Measurements from ENCODE around the gene LNPEP. TPM values are rescaled to one million over a fixed set of nuclear protein-coding genes. Genes with fewer than 3 reads are reported as not detected.

The LNPEP gene
- total and polyA plus RNA-seq, 2 of the 4 experiments (the other 2 are of a cell fraction) = 3.6 to 27.4 TPM

DNA sequence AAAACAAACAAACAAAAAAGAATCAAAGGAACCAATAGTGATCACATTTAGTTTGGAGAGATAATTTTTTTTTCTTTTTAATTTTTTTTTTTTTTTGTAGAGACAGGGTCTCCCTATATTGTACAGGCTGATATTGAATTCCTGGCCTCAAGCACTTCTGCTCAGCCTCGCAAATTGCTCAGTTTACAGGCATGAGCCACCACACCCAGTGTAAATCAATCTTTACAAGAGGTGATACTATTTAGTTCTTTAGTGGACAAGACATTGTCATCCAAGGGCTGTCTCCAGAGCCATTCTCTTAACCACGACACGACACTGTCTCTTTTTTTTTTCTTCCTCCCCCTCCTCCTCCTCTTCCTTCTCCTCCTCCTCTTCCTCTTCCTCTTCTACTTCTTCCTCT lies 30.0 kb upstream of the LNPEP start:
- H4K8ac ChIP-seq (ENCODE audit: low read depth in 2 of 2, low read length in 2 of 2) = no peak overlapping the region

More for the DNA sequence above, 30.0 kb upstream of the LNPEP start:
- Histone ChIP-seq H4K5ac (ENCODE audit: low read depth, low read length) (no peak overlapping the region), H3K4me3 (ENCODE audit: insufficient read depth, low read depth, low read length) (no peak overlapping the region), H2AK9ac (replicated peaks; ENCODE audit: low read depth, low read length, poor library complexity) (no peak overlapping the region), H3K9me3 (ENCODE audit: control insufficient read depth, insufficient read depth, low read length) (no peaks in the 10 kb centered on the region), H3K27me3 (ENCODE audit: control insufficient read depth, insufficient read depth, low read length) (no peaks in the 10 kb centered on the region), H3K27ac (ENCODE audit: insufficient read depth, low read length) (no peak overlapping the region), H2BK15ac (ENCODE audit: low read depth, low read length) (no peak overlapping the region), H3K9ac (ENCODE audit: low read depth, low read length) (no peak overlapping the region), H2BK20ac (ENCODE audit: low read depth, low read length) (no peak overlapping the region), H3K36me3 (ENCODE audit: control insufficient read depth, insufficient read depth, low read length) (no peaks in the 10 kb centered on the region), H2BK5ac (ENCODE audit: low read depth, low read length, poor library complexity, severe bottlenecking) (no peak overlapping the region), H3K9me1 (ENCODE audit: insufficient read depth, low read length) (no peaks in the 10 kb centered on the region), H2AFZ (replicated peaks; ENCODE audit: low read length, poor library complexity) (no peak overlapping the region), H2AK5ac (ENCODE audit: low read depth, low read length) (no peak overlapping the region), H3K4ac (ENCODE audit: low read depth, low read length) (no peak overlapping the region), H3K18ac (ENCODE audit: low read depth, low read length) (no peak overlapping the region), H3K56ac (ENCODE audit: extremely low read depth, insufficient read depth, low read length) (no peak overlapping the region), H3K23ac (ENCODE audit: low read depth, low read length) (no peak overlapping the region), H4K91ac (ENCODE audit: insufficient read depth, low read depth, low read length) (no peak overlapping the region), H3K14ac (replicated peaks; ENCODE audit: low read depth, low read length) (no peak overlapping the region), H3K79me1 (ENCODE audit: low read depth in 1 of 2, low read length in 2 of 2) (no peaks in the 10 kb centered on the region), H4K20me1 (ENCODE audit: insufficient read depth, low read length) (no peaks in the 10 kb centered on the region), H3K4me2 (ENCODE audit: low read depth, low read length) (no peak overlapping the region), H2BK120ac (ENCODE audit: low read depth, low read length) (no peak overlapping the region), H3K4me1 (ENCODE audit: control insufficient read depth, insufficient read depth, low read length) (no peaks in the 10 kb centered on the region)
- POLR2A ChIA-PET (ENCODE audit: unreplicated experiment) = no interaction called here
- TF ChIP-seq BHLHE40 (IDR thresholded peaks at IDR 0.05; ENCODE audit: low read depth, low read length) (no peak), RAD21 (IDR thresholded peaks at IDR 0.05; ENCODE audit: low read length) (no peak), MXI1 (IDR thresholded peaks at IDR 0.05; ENCODE audit: borderline replicate concordance, low read depth, low read length) (no peak), POLR2A (IDR thresholded peaks at IDR 0.05; ENCODE audit: low read depth, low read length) (no peak), MAFK (IDR thresholded peaks at IDR 0.05; ENCODE audit: low read depth, low read length) (no peak), RFX5 (IDR thresholded peaks at IDR 0.05; ENCODE audit: low read depth, low read length) (no peak), RCOR1 (IDR thresholded peaks at IDR 0.05; ENCODE audit: insufficient replicate concordance, low read length) (no peak), NFE2L2 (IDR thresholded peaks at IDR 0.05; ENCODE audit: low read depth, low read length) (no peak), CHD1 (IDR thresholded peaks at IDR 0.05; ENCODE audit: low read depth, low read length) (no peak), FOS (IDR thresholded peaks at IDR 0.05; ENCODE audit: low read depth, low read length) (no peak), CEBPB (IDR thresholded peaks at IDR 0.05; ENCODE audit: low read depth, low read length) (no peak), MAZ (IDR thresholded peaks at IDR 0.05; ENCODE audit: borderline replicate concordance, low read depth, low read length) (no peak), SMC3 (IDR thresholded peaks at IDR 0.05; ENCODE audit: low read depth, low read length) (no peak)
- TF ChIP-seq, protein P1, sequence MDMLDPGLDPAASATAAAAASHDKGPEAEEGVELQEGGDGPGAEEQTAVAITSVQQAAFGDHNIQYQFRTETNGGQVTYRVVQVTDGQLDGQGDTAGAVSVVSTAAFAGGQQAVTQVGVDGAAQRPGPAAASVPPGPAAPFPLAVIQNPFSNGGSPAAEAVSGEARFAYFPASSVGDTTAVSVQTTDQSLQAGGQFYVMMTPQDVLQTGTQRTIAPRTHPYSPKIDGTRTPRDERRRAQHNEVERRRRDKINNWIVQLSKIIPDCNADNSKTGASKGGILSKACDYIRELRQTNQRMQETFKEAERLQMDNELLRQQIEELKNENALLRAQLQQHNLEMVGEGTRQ (IDR thresholded peaks at IDR 0.05; ENCODE audit: low read depth, low read length) = no peak
- TF ChIP-seq, protein P2, sequence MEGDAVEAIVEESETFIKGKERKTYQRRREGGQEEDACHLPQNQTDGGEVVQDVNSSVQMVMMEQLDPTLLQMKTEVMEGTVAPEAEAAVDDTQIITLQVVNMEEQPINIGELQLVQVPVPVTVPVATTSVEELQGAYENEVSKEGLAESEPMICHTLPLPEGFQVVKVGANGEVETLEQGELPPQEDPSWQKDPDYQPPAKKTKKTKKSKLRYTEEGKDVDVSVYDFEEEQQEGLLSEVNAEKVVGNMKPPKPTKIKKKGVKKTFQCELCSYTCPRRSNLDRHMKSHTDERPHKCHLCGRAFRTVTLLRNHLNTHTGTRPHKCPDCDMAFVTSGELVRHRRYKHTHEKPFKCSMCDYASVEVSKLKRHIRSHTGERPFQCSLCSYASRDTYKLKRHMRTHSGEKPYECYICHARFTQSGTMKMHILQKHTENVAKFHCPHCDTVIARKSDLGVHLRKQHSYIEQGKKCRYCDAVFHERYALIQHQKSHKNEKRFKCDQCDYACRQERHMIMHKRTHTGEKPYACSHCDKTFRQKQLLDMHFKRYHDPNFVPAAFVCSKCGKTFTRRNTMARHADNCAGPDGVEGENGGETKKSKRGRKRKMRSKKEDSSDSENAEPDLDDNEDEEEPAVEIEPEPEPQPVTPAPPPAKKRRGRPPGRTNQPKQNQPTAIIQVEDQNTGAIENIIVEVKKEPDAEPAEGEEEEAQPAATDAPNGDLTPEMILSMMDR (conservative IDR thresholded peaks at IDR 0.05; ENCODE audit: low read depth, low read length) = no peak
- TF ChIP-seq, protein P3, sequence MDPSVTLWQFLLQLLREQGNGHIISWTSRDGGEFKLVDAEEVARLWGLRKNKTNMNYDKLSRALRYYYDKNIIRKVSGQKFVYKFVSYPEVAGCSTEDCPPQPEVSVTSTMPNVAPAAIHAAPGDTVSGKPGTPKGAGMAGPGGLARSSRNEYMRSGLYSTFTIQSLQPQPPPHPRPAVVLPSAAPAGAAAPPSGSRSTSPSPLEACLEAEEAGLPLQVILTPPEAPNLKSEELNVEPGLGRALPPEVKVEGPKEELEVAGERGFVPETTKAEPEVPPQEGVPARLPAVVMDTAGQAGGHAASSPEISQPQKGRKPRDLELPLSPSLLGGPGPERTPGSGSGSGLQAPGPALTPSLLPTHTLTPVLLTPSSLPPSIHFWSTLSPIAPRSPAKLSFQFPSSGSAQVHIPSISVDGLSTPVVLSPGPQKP (IDR thresholded peaks at IDR 0.05; ENCODE audit: borderline replicate concordance, low read depth, low read length) = no peak
- in situ Hi-C loops (cut with MboI; ENCODE audit: low sequenced_read_pairs) = no loop called here
- intact Hi-C loops (cut with micrococcal nuclease) = no loop called here
- no CpG with 5 or more reads among the region's 3 CpGs for WGBS, 2 experiments (ENCODE audit: extremely low coverage in 2 of 2, insufficient read length in 1 of 2)
- ATAC-seq (ENCODE audit: low read depth) = no peak
- BruUV-seq (replicated peaks) = no TSS peak
- CTCF ChIA-PET = no interaction called here
- dilution Hi-C loops (cut with HindIII; ENCODE audit: low sequenced_read_pairs, unreplicated experiment) = no loop called here
- no peak for DNase-seq
